G401.6 (cell line): ENCODE measurements around the gene CHN2.

Experiments used
- FAIRE-seq: peaks from 2 replicates; lab custom pipeline; 2012; peaks lifted over from hg19 to GRCh38; lab: Jason Lieb, UNC

CHN2 gene

DNA sequence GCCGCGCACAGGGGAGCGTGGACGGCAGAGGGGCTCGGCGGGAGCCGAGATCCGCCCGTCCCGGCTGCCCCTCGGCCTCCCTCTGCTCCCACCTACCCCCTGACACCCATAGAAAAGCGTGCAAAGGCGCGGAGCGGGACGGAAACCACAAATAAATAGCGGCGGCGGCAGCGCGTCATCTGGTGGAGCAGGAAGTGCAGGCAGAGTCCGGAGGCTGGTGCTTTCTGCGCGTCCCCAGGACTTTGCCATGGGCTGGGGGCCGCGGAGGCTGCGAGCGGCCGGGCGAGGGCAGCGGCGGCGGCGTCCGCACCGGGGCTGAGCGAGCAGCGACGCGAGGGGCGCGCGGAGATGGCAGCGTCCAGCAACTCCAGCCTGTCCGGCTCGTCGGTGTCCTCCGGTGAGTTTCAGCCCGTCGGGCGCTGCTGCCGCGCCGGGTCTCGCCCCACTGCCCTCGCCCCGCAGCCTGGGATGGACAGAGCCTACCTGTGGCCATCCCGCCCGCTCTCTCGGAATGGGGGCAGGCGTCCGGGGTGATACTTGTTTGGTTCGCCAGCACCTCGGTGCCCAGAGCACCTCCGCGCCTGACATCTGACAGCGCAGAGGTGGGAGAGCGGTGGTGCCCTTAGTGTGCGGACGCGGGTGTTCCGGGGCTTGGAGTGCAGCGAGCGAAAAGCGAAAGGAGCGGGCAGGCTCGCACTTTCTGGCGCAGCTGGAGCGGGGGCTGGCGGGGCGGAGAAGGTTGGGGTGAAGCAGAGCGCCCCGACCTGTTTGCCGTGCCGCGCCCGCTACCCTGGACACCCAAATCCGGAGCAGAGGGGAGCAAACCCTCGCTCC, at the start of gene CHN2:
TSS of gene CHN2 (plus strand) at position 182 of the 834 bp plus-strand sequence.
- no peak for FAIRE-seq

DNA sequence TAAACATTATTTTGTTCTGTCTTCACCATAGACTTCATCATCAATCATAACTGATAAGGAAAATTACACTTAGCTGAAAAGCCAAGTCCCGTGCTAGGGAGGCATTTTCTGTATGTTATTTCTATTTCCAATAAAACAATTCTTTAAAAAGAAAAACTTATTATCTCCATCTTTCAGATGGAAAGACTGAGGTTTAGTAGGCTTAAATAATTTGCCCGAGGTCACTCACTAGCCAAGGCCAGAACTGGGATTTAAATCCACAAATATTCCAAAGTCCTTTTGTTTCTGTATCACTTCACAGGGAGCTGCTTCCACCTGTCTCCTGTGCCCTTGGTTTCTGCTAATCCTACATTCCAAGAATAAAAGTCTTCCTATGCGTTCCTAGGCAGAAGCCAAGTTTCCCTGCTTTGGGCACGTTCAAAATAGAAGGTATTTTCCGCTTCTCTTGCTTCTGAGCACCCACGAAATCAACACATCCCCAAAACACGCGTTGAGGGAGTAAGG, 49.0 kb upstream of the CHN2 start:
- FAIRE-seq: no peak

DNA sequence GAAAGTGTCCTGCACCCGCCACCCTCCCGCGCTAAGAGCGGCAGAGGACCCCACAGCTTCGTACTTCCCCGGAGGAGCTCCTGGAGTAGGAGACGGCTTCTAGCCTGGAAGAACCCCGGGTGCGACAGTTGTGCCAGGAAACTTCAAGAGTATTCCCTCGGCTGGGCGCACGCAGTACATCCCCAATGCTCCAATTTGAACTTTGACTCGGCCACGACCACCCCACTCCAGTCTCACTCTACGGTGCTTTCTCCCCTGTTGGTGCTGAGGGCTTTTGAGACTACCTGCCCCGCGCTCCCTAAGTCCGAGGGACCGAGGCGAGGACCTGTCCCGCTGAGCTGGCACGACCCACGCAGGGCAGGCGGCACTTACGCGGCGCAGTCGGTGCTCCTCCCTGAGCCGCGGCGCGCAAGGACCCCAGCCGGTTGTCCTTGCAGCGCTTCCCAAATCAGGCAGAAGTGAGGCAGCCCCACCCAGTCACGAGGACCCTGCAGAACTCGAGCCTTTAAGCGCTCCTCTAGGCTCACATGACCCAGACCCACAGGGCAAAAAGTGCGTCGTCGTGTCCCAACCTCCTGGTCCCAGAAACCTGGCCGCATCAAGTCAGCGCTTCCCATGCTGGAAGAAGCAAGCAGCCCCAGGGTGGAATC, 48.4 kb upstream of the CHN2 start, which contains the start of gene CPVL:
TSS of gene CPVL (minus strand) at position 481 of the 650 bp plus-strand sequence. CDS start 25,476 bp downstream, outside the sequence.
- FAIRE-seq: no peak

DNA sequence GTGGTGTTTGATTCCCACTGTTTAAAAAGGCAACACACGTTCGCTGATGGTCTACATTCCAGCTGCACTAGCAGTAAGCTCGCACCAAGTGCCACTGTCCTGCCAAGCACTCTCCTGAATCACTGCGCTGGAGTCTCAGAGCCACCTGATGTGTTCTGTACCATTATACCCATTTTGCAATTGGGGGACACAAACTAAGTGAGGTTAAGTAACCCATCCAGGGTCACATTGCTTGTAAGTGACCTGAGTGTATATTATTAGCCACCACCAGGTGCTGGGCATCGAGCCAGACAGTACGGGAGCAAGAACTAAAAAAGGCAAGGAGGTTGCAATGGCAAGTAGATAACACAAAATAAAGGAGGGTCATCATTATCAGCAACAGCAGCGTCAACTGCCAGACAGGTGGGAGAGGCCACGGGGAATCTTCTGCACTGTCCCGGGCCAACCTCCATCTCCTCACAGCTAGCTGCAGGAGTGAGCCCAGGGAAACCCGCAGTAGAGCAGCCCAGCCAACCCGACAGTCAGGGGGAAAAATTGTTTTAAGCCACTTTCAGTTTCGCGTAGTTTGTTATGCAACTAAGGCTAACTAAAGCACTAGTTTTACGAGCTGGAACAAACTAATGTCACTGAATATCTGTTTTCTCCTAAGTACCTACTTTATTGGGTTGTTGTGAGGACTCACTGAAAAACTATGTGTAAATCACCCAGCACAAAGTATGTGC, 47.5 kb upstream of the CHN2 start:
- no peak for FAIRE-seq

DNA sequence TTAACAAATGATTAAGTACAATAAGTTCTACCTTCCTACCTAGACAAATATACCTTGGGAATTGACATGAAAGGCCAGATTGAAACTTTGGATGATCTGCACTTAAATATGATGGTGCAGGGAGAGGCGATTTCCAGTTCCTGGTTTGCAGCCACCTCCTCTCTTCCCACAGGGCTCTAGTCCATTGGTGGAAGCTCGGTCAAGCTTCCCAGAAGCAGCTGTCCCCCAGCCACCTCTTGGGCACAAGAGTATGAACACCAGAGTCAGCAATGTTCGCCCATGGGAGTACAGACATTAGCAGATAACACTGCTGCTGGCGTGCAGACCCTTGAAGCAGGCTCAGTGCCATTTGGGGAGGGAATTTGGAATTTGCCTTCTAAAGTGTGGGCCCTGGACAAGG, 46.8 kb upstream of the CHN2 start:
- no peak for FAIRE-seq

DNA sequence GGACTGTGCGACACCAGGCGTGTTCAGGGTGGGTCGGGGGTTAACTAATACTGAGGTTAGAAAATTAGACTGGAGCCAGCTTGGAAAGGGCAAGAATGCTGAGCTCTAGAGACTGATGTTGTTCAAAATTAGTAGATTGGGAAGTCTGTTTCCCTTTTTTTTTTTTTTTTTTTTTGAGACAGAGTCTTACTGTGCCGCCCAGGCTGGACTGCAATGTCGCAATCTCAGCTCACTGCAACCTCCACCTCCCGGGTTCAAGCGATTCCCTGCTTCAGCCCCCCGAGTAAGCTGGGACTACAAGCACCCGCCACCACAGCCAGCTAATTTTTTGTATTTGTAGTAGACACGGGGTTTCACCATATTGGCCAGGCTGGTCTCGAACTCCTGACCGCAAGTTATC, 45.5 kb upstream of the CHN2 start:
- FAIRE-seq: no peak

DNA sequence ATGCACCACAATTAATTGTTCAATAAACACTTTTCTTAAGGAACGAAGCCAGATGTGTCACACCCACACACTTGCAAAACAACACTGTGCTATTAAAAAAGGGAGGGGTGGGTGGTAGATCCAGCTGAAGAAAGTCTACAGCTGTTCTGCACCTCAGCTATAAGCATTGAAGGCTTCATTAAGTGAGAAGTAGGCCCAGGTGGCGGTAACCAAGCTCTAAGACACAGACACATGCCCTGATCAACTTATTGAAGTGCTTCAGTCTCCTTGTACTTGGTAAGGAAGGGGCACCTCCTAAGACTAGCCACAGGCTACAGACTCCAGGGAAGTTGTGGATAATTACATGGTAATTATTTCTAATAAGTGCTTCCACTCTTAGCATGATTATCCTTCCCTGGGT, 43.7 kb upstream of the CHN2 start:
- FAIRE-seq: no peak

DNA sequence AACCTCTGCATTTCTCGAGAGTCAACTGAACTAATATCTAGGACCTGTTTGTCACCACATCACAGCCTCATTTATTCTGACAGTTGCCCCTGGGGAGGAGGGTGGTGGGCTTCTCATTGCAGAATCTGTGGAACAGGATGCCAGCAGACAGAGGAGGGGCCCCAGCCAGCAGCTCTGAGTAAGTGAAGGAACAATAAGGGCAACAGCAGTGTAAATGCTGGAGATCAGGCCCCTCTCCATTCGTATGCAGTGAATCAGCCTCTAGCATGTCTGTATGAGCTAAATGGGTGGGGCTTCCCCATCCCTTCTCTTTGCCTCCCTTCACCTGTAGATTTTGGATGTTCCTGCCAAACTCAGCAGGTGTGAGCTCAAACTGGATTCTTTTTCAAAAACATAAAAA, 40.5 kb upstream of the CHN2 start:
- no peak for FAIRE-seq

DNA sequence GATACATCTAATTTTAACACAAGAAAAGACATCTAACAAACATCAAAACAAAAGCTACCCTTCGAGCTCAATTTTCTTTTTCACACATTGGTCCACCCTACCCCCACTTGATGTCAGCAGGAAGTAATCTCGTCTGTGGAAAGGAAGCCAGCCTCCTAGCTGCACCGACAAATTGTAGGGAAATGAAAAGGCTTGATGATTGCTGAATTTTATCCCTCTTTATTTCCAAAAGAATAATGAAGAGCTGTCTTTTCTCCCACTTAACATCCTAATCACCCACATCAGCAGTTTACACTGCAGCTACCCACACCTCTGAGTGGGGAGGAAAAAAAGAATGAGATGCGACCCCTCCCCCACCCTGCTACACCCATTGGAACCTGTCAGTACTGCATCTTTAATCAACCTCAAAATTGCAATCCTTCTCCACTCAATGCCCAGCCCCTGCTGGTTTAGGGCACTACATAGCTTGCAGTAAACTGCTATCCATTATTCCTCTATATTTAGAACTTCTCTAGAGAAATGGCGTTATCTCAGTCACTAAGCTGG, 37.6 kb upstream of the CHN2 start:
- no peak for FAIRE-seq

DNA sequence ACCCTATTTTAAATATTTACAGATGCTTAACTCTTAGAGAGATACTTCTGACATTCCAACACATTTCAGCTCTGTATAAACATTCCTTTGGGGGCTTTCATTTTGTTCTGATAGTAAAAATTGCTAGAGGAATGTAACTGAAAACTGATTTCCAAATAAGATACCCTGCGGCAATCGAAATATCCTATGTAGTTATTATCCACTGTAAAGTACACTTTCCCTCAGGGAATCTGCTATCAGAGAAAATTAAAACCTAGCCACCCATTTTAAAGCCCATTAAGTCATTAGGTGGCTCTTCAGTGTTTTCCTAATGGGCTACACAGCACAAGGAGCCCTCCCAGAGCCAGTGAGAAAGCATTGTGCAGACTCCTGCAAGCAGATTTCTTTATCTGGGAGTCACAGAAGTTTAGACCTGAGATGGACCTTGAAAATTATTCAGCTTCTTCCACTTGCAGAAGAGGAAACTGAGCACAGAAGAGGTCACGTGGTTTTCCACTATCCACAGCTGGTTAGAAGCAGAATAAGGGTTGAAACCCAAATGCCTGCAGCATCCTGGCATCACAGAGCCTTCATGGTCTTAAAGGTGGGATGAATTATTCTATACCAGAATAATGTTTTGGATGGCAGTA, 35.7 kb upstream of the CHN2 start:
- FAIRE-seq: no peak

DNA sequence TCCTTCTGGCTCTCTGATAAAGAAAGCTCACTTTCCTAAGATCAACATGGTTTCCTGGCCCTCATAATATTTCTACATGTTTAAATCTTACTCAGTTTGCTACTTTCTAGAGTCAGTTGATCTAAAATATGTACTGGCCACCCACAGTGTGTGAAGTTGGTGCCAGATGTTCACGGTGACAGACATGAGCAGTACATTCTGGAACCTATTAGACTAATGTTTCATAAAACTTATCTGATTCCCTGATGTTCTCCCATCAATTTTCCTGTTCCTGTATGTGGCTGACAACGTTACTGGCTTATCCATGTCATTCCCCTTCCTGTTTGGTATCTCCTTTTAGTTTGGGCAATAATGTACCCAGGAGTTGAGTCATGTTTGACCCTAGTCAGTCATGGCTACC, 34.5 kb upstream of the CHN2 start:
- no peak for FAIRE-seq

DNA sequence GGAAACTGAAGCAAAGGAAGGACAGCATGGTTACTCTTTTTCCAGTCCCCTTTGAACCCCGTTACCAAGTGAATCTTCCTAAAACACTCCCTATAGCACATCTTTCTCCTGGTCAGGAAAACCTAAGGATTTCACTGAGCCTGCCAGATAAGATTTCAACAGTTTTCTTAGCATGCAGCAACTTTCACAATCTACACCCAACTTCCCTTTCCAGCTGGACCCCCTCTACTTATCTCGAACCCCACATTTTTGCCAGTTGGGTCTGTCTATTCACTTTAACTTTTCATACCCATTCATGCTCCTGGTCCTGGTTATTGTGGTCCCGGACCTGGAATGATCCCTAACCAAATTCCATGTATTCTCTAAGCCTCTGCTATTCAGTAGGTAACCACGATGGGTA, 33.3 kb upstream of the CHN2 start:
- FAIRE-seq: no peak

DNA sequence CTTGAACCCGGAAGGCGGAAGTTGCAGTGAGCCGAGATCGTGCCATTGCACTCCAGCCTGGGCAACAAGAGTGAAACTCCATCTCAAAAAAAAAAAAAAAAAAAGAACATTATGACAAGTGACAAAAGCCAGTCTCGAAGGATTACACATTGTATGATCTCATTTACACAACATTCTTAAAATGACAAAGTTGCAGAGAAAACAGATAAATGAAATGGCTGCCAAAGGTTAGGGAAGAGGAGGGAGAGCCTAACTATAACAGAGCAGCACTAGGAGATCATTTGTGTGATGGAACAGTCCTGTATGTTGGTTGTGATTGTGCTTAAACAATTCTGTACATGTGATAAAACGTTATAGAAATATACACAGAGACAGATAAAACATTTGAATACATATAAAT, 32.0 kb upstream of the CHN2 start:
- FAIRE-seq: no peak

DNA sequence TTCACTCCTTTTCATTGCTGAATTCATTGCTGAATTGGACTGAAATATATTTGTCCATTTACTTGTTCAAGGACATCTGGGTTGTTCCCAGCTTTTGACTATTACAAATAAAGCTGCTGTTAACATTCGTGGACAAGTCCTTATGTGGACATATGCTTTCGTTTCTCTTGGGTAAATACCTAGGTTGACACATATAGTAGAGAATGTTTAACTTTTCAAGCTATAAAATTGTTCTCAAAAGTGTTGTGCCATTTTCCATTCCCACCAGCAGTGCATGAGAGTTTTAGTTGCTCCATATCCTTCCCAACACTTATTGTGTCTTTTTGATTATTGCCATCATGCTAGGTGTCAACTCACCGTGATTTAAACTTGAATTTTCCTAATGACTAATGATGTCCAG, 30.7 kb upstream of the CHN2 start:
- FAIRE-seq: no peak

DNA sequence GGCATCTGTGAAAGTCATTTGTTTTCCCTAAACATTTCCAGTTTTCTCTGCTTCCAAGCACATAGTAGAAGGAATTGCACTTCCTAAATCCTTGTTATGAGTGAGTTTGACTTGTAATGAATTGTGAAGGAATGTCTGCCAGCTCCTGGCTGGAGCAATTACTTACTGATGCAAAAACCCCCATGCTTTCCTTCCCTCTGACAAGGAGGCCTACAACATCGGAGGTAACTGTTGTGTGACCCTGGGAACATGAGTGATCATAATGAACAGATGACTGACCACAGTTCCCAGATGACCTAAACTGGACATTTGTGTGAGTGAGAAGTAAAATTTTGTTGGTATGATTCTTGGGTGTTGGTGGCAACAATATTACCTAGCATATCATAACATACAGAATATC, 26.9 kb upstream of the CHN2 start:
- FAIRE-seq: no peak

DNA sequence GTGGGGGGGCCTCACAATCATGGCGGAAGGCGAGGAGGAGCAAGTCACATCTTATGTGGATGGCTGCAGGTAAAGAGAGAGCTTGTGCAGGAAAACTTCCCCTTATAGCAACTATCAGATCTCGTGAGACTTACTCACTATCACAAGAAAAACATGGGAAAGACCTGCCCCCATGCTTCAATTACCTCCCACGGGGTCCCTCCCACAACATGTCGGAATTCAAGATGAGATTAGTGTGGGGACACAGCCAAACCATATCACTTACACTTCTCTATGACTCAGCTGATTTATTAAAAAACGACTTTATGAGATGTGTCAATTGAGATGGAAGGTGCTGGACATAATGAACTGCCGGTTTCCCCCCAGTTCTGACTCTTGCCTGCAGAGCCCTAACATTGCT, 23.8 kb upstream of the CHN2 start:
- FAIRE-seq: no peak

DNA sequence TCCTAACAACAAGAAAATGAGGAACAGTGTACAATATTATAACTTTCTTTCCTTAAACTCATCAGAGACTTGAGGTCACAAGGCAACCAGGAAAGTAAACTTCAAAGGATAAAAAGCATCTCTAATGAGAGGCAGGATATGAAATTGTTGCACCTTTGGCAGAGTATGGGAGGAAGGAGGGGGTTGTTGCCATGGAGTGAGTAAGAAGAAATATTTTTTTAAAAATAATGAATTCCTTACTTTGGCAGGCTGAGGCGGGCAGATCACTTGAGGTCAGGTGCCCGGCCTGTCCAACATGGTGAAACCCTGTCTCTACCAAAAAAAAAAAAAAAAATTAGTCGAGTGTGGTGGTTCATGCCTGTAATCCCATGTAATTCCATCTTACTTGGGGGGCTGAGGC, 21.1 kb upstream of the CHN2 start:
- FAIRE-seq: no peak

DNA sequence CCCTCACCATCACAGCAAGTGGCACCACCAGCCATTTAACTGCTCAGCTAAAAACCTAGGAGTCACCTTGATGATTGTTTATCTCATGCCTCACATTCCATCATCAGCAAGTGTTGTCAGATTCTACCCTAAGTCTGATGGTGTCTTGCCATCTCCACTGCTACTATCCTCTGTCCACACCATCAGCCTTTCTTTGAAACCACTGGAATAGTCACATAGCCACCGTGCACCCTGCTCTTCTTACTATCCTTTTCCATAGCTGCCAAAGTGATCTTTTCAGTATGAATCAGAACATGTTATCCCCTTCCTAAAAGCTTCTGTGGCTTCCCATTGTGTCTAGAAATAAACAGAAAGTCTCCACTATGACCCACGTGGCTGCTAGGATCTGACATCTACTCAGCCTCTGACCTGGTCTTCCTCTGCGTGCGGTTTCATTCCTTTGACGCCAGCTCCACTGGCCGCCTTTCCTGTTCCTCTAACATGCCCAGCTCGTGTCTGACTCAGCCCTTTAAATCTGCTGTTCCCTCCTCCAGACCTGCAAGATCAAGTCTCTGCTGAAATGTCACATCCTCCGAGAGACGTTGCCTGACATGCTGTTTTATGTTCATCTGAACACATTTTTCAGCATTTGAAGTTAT, 16.5 kb upstream of the CHN2 start:
- FAIRE-seq: no peak

DNA sequence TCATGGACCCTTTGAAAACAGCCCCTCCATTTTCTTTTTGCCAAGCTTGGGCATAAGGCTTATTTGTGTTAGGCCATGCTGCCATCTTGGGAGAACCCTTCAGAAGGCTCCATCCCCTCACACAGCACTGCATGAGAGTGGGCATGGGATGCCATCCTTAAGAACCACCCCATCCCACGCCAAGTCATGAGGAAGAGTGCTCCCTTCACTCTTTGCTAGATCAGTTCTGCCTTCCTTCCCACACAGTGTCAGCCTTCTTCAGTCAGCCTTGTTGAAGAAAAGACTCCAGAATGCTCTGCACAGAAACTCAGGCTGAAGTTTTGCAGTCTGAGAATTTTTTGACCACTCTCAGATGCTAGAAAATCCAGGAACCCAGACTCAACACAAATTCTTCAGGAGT, 15.5 kb upstream of the CHN2 start:
- FAIRE-seq: no peak

DNA sequence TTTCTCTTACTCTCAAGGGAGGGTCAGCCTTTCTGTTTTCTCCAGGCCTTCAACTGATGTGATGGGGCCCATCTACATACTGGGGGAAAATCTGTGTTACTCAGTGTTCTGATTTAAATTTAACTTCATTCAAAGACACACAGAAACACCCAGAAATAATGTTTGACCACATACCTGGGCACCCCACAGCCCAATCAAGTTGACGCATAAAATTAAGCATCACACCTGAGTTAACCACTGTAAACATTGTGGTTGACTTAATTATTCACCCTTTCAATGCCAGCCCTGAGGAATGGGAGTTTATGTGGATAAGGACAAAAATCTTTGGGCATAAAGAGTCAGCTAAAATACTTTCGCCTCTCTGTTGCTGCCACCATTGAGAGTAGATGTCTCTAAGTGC, 10.0 kb upstream of the CHN2 start:
- FAIRE-seq: no peak

DNA sequence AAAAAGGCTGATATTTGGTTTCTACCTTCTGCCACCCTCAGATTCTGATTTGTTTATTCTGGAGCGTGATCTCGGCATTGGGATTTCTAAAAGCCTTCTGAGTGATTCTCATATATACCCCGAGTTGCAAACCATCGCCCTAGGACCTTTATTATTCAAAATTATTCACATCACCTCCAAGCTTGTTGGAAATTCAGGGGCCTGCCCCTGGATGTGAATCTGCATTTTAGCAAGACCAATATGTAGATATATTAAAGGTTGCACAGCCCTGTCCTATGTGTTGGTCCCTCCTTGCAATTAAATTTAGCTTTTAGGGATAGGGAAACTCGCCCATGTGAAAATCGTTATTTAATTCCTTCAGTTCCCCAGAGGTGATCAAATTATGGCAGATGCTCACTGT, 9.0 kb upstream of the CHN2 start:
- no peak for FAIRE-seq

DNA sequence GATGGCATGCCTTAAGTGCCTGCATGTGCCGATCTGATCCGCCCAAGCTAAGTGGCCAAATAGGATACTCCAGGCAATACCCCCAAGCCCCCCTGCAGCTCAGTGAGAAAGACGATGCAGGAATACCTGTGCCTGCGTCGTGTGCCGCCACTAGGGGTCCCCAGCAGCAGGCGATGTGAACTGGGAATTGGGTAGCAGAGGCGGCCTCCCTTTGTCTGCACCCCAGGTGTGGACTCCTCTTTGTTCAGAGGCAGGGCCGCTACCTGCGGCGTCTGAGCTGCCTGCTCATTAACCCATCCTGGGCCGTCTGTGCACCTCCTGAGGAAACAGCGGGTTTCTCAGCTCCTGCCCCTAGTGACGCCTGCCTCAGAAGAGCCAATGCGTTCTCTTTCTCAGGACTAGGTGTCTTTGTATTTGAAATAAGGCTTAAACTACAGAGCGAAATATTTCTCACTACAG, 4.8 kb upstream of the CHN2 start:
- FAIRE-seq: no peak
